Coronary artery (tissue), 2 donors: ENCODE results near the gene MRRF.
A peak's percentile ranks its signal among the peaks of the same experiment; 100 is the strongest.

Experiments
- DNase-seq: peaks from one replicate; pipeline ENCODE4 v3.0.0-alpha.2; 2017; ENCODE audit warnings: low spot score
- H3K27ac ChIP-seq, 2 donors: fragments of 200-600 bp; sonication (generic); one replicate each; pipeline ENCODE4 v1.5.1; 2016 to 2019
- H3K4me3 ChIP-seq: fragments of 200-600 bp; sonication (generic); 2 replicates; pipeline ENCODE4 v1.5.1; 2016; ENCODE audit warnings: mild to moderate bottlenecking, moderate library complexity
- CTCF ChIP-seq: fragments of 200-600 bp; sonication (generic); IDR thresholded peaks from one replicate; pipeline ENCODE4 v1.5.1; 2019; ENCODE audit warnings: antibody characterized with exemption

The MRRF gene

GRCh38 chr9:122228568-122229484 is 35.9 kb upstream of the MRRF start, which contains the start of gene LHX6:
LHX6 (minus strand) TSS chr9:122228957; CDS start chr9:122228740, 217 bp downstream.
- Histone ChIP-seq H3K27ac (no peak within 1 kb of the TSS), H3K4me3 (peak within 1 kb of the TSS; percentile 64)
- no peak for DNase-seq
- TF ChIP-seq CTCF, result no peak

GRCh38 chr9:122229485-122229837 is 35.2 kb upstream of the MRRF start:
- TF ChIP-seq CTCF, result no peak
- Histone ChIP-seq H3K4me3 (peak overlapping the region; percentile 64), H3K27ac (no peak overlapping the region)
- DNase-seq, result no peak

GRCh38 chr9:122232796-122233306 is 31.8 kb upstream of the MRRF start:
- no peak for DNase-seq
- no peak for TF ChIP-seq CTCF
- Histone ChIP-seq H3K4me3 (no peak overlapping the region), H3K27ac (no peak overlapping the region)

- TF ChIP-seq CTCF, result no peak
- H3K27ac ChIP-seq, result no peak overlapping the region
- DNase-seq, result no peak
Observed at GRCh38 chr9:122234022-122234748, 30.5 kb upstream of the MRRF start.

GRCh38 chr9:122236681-122237080 is 28.0 kb upstream of the MRRF start:
- H3K27ac ChIP-seq, result no peak overlapping the region
- no peak for DNase-seq
- no peak for TF ChIP-seq CTCF
- no peak overlapping the region for H3K4me3 ChIP-seq

More at GRCh38 chr9:122234022-122234748, 30.5 kb upstream of the MRRF start:
- H3K4me3 ChIP-seq, result no peak overlapping the region

- H3K27ac ChIP-seq, result no peak overlapping the region
- no peak overlapping the region for H3K4me3 ChIP-seq
- DNase-seq, result no peak
- no peak for TF ChIP-seq CTCF
Observed at GRCh38 chr9:122239722-122240121, 25.0 kb upstream of the MRRF start.
